HG02870 (cell line): ENCODE data around the gene JPT2.

Source experiments
- ATAC-seq: cut with Tn5 transposase; IDR thresholded peaks from one replicate; pipeline ENCODE4 v1.9.1; 2021; ENCODE audit warnings: mild to moderate bottlenecking, moderate library complexity; ENCODE audit not compliant: unreplicated experiment

Gene JPT2

DNA sequence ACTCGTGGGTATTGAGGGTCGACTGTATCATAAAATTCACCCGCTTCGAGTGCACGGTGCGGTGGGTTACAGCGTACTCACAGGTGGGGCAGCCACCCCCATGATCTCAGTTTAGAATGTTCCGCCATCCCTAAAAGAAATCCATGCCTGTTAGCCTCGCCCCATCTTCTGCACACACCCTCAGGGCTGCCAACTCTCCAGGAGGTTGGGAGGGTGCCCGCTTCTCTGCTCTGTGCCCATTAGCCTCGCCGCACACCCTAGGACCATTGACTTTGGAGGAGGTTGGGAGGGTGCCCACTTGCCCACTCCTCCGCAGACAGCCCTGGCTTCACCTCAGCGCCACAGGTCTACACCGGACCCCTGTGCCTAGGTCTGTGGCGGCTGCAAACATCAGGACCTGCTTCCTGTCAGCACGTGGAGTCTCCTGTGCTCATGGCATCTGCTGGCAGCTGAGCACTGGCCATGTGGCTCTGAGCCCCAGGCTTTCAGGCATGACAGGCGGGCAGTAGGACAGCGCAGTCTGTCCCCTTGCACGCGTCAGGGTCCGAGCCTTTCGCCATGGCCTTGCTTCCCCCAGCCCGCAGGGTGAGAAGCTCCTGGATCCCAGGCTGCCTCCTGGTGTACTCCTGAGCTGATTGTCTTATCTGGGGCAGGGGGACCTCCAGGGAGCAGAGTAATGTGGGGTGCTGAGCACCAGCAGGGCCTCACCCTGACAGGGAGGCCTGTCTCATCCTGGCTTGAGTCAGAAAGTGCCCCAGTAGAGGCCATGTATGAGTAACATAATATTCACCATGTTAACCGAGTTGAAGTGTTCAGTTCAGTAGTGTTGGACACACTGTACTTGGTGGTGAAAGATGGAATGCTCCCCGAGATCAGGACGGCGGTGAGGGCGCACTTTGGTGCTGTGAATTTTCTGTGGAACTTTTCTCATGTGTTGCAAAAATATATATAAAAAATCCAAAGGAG lies 71.4 kb downstream of the JPT2 start:
- ATAC-seq: no peak
